ENCODE data around the gene SENP8. TPM values are rescaled to one million over a fixed set of nuclear protein-coding genes. Genes with fewer than 3 reads are reported as not detected.

The SENP8 gene
- total RNA-seq, 2 donors from 2014 or later, result 1.9 to 3.3 TPM

DNA sequence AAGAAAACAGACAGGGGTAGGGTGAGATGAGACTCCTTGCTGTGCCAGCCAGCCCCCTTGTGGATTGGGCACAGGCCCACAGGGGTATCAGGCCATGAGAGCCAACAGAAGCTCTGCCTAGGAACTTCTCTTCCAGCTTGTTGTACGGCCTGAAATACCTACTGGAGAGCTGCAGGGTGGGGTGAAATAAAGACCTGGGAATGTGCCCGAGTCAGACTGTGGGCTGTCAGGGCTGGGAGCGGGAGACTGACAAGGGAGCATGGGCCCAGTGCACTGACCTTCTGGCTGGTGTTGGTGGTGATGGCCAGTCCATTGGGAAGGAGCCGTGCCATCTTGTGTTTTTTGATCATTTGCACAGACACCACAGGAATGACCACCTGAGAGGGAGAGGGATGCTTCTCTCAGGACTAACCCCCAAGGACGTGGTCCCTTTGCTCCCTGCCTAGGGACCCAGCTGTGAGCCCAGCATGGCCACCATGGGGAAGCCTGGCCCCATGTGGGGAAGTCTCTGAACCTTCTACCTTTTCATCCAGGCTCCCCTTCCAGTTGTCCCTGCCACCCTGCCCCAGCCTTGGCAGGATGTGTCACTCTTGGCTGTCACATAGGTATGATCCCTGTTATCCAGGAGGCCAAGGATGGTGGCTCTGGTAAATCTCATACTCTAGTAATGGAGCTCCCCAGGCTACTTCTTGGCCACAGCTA lies 48.7 kb downstream of the SENP8 start:
- no peak for DNase-seq (ENCODE audit: low spot score)

DNA sequence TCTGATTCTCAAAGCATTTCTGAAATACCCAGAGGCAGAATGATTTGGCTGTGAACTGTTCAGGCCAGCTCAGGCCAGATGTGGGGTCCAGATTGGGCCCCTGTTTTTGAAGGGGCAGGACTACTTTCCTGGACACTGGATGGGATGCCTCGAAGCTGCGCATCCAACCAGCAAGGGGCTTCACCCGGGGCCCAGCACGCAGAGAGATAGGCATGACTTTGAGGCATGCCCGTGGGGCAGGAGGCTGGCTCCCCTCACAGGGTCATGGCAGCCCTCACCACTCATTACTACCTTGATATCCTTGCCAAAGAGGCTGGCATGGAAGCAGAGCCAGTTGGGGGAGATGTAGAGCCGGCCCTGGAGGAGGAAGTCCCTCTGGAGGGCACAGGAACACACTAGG lies 49.2 kb downstream of the SENP8 start:
- H3K36me3 ChIP-seq, result no peaks in the 10 kb centered on the region
- DNase-seq (ENCODE audit: low spot score), result no peak
- TF ChIP-seq, protein P1, sequence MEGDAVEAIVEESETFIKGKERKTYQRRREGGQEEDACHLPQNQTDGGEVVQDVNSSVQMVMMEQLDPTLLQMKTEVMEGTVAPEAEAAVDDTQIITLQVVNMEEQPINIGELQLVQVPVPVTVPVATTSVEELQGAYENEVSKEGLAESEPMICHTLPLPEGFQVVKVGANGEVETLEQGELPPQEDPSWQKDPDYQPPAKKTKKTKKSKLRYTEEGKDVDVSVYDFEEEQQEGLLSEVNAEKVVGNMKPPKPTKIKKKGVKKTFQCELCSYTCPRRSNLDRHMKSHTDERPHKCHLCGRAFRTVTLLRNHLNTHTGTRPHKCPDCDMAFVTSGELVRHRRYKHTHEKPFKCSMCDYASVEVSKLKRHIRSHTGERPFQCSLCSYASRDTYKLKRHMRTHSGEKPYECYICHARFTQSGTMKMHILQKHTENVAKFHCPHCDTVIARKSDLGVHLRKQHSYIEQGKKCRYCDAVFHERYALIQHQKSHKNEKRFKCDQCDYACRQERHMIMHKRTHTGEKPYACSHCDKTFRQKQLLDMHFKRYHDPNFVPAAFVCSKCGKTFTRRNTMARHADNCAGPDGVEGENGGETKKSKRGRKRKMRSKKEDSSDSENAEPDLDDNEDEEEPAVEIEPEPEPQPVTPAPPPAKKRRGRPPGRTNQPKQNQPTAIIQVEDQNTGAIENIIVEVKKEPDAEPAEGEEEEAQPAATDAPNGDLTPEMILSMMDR (IDR thresholded peaks at IDR 0.05), result no peak
- H3K4me3 ChIP-seq, result no peak overlapping the region
- no peaks in the 10 kb centered on the region for H3K9me3 ChIP-seq
- no peaks in the 10 kb centered on the region for H3K27me3 ChIP-seq
- H3K27ac ChIP-seq, result no peak overlapping the region
- peaks cover 0 to 15% of the 10 kb centered on the region in 2 donors for H3K4me1 ChIP-seq

More for the DNA sequence above, 48.7 kb downstream of the SENP8 start:
- Histone ChIP-seq H3K9me3 (no peaks in the 10 kb centered on the region), H3K27ac (no peak overlapping the region), H3K4me1 (peaks cover 0 to 15% of the 10 kb centered on the region in 2 donors), H3K36me3 (no peaks in the 10 kb centered on the region), H3K27me3 (no peaks in the 10 kb centered on the region), H3K4me3 (no peak overlapping the region)
- TF ChIP-seq, protein P1 (IDR thresholded peaks at IDR 0.05), result no peak

DNA sequence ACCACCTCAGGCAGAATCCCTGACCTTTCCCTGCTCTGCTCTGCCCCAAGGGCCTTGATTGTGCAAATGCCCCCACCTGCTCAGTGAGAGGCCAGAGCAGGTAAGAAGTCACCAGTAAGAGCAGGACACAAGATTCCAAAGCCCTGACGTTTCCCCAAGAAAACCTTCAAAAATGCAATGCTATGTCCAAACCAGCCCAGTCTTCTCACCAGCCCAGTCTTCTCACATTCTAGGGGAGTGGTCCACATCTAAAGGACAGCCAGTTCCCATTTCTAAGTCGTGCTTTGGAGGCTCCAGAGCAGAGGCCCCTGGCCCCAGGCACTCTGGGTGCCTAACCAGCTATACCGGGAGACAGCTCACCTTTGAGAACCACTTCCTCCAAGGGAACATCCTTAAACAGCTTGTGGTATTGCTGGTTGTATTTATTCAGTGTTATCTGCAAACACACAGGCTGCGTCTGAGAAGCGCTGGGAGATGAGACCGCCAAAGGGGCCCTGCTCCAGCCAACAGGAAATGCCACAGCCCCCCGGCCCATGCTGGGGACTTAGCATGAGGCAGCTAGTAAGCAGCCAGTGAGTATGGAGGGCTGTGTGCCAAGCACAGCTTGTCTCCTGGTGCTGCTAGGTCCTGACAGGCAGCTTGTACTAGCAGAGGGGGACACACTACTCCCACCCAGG lies 50.1 kb downstream of the SENP8 start:
- no peaks in the 10 kb centered on the region for H3K36me3 ChIP-seq
- H3K9me3 ChIP-seq, result no peaks in the 10 kb centered on the region
- TF ChIP-seq, protein P1 (IDR thresholded peaks at IDR 0.05), result no peak
- H3K27me3 ChIP-seq, result no peaks in the 10 kb centered on the region
- H3K4me1 ChIP-seq, result peaks cover 0 to 15% of the 10 kb centered on the region in 2 donors
- H3K4me3 ChIP-seq, result no peak overlapping the region
- no peak for DNase-seq (ENCODE audit: low spot score)
- H3K27ac ChIP-seq, result no peak overlapping the region

DNA sequence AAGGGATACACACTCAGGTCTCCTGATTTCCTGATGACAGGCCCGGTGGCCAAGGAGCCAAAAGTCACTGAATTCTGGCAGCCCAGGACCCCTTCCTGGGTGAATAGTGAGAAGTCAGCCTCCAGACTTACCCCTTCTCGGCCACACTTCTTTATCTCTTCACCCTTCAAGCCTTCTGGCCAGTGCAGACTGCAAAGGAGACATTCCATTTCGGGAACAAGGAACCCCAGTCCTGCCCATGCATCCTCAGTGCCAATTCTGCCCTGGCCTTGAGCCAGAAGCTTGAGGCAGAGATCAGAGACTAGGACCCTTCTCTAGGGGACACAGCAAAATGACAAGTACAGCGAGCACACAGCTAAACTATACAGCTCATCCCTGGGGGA lies 50.6 kb downstream of the SENP8 start:
- no peak overlapping the region for H3K27ac ChIP-seq
- no peak for DNase-seq (ENCODE audit: low spot score)
- H3K36me3 ChIP-seq, result no peaks in the 10 kb centered on the region
- H3K27me3 ChIP-seq, result no peaks in the 10 kb centered on the region
- peaks cover 0 to 15% of the 10 kb centered on the region in 2 donors for H3K4me1 ChIP-seq
- TF ChIP-seq, protein P1 (IDR thresholded peaks at IDR 0.05), result no peak
- H3K4me3 ChIP-seq, result no peak overlapping the region
- no peaks in the 10 kb centered on the region for H3K9me3 ChIP-seq

DNA sequence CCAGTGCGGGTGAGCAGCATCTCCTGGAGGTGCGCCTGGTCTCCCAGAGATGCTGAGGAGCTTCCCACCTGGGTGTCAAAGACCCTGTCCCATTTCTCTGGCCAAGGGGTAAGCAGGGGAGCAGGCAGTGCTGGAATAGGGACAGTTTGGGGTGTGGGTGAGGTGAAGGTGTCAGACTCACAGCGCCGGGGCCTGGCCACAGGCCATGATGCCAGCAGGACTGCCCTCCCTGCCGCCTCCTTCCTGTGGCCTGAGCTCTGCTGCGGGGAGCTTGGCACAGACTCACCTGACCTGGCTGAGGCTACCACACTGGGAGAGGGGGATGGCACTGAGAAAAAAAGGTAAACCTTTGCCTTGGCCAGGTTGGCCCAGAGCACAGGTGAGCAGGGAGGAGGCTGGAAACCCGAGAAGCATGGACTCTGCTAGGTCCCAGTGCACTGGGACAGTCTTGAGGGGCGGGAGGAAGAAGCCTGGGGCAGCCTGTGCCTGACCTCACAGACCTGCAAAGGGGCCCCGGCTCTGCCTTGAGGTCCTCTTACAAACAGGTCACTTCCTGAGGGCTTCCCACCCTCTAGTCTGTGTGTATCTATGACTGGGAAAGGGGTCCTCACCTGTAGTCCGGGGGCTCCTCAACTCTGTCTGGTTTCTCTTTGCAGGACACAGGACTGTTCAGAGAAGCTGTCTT lies 51.2 kb downstream of the SENP8 start:
- DNase-seq (ENCODE audit: low spot score), result no peak
- Histone ChIP-seq H3K36me3 (no peaks in the 10 kb centered on the region), H3K4me3 (no peak overlapping the region), H3K9me3 (no peaks in the 10 kb centered on the region), H3K27ac (no peak overlapping the region), H3K4me1 (peaks cover 0 to 15% of the 10 kb centered on the region in 2 donors), H3K27me3 (no peaks in the 10 kb centered on the region)
- TF ChIP-seq, protein P1 (IDR thresholded peaks at IDR 0.05), result no peak
